ENCODE results near the gene ZMYND8. TPM values are rescaled to one million over a fixed set of nuclear protein-coding genes. Genes with fewer than 3 reads are reported as not detected.
A peak's percentile ranks its signal among the peaks of the same experiment; 100 is the strongest.

The ZMYND8 gene
- polyA plus RNA-seq, 1 donor from 2014 or later: 16.8 TPM

DNA sequence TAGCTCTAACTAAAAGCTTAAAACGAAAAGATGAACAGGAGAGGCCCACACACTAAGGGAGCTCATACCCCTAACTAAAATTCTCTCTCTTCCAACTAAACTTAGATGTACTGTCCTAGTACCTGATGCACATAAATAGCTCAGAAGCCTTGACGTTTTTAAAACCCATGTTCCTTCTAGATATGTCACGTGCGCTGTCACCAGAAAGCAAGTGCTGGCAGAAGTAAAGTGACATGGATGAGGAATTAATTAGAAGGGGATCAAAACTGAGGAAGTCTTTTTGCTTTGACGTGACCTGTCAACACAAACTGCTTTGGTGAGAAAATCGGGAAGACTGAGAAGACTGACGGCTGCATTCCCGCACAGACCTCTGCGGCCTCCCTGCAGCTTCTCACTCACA lies 142.5 kb downstream of the ZMYND8 start:
- Histone ChIP-seq H3K9me2 (ENCODE audit: insufficient read depth, low read length) (no peaks in the 10 kb centered on the region), H3K36me3 (ENCODE audit: insufficient read depth, low read length) (peaks cover 8% of the 10 kb centered on the region), H3K4me3 (ENCODE audit: low read length) (no peak overlapping the region), H3K4me2 (ENCODE audit: low read length) (no peak overlapping the region), H3K27ac (ENCODE audit: low read length) (peak overlapping the region; percentile 14), H3K27me3 (ENCODE audit: insufficient read depth, low read depth, low read length) (no peaks in the 10 kb centered on the region), H2AFZ (ENCODE audit: low read depth, low read length) (no peak overlapping the region), H3K79me2 (replicated peaks; ENCODE audit: insufficient read depth, low read length) (no peaks in the 10 kb centered on the region), H3K9me3 (ENCODE audit: low read length) (no peaks in the 10 kb centered on the region), H4K20me1 (ENCODE audit: insufficient read depth) (no peaks in the 10 kb centered on the region), H3K9ac (ENCODE audit: low read length) (no peak overlapping the region), H3F3A (ENCODE audit: insufficient read depth, low read length, poor library complexity, severe bottlenecking) (peaks cover 4% of the 10 kb centered on the region)
- TF ChIP-seq POLR2AphosphoS5 (IDR thresholded peaks at IDR 0.05) (peak; percentile 82), EZH2 (IDR thresholded peaks at IDR 0.05; ENCODE audit: borderline replicate concordance, insufficient read depth, low read length, poor library complexity, severe bottlenecking) (no peak), EP300 (conservative IDR thresholded peaks at IDR 0.05; ENCODE audit: poor library complexity, severe bottlenecking) (peak; percentile 98), SMC3 (conservative IDR thresholded peaks at IDR 0.05; ENCODE audit: poor library complexity) (no peak), TAF1 (IDR thresholded peaks at IDR 0.05; ENCODE audit: low read depth) (no peak), MXI1 (conservative IDR thresholded peaks at IDR 0.05; ENCODE audit: poor library complexity, severe bottlenecking) (peak; percentile 48), RAD21 (conservative IDR thresholded peaks at IDR 0.05) (no peak)
- TF ChIP-seq, protein P1, sequence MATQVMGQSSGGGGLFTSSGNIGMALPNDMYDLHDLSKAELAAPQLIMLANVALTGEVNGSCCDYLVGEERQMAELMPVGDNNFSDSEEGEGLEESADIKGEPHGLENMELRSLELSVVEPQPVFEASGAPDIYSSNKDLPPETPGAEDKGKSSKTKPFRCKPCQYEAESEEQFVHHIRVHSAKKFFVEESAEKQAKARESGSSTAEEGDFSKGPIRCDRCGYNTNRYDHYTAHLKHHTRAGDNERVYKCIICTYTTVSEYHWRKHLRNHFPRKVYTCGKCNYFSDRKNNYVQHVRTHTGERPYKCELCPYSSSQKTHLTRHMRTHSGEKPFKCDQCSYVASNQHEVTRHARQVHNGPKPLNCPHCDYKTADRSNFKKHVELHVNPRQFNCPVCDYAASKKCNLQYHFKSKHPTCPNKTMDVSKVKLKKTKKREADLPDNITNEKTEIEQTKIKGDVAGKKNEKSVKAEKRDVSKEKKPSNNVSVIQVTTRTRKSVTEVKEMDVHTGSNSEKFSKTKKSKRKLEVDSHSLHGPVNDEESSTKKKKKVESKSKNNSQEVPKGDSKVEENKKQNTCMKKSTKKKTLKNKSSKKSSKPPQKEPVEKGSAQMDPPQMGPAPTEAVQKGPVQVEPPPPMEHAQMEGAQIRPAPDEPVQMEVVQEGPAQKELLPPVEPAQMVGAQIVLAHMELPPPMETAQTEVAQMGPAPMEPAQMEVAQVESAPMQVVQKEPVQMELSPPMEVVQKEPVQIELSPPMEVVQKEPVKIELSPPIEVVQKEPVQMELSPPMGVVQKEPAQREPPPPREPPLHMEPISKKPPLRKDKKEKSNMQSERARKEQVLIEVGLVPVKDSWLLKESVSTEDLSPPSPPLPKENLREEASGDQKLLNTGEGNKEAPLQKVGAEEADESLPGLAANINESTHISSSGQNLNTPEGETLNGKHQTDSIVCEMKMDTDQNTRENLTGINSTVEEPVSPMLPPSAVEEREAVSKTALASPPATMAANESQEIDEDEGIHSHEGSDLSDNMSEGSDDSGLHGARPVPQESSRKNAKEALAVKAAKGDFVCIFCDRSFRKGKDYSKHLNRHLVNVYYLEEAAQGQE (IDR thresholded peaks at IDR 0.05; ENCODE audit: borderline replicate concordance): peak; percentile 89
- TF ChIP-seq, protein P2, sequence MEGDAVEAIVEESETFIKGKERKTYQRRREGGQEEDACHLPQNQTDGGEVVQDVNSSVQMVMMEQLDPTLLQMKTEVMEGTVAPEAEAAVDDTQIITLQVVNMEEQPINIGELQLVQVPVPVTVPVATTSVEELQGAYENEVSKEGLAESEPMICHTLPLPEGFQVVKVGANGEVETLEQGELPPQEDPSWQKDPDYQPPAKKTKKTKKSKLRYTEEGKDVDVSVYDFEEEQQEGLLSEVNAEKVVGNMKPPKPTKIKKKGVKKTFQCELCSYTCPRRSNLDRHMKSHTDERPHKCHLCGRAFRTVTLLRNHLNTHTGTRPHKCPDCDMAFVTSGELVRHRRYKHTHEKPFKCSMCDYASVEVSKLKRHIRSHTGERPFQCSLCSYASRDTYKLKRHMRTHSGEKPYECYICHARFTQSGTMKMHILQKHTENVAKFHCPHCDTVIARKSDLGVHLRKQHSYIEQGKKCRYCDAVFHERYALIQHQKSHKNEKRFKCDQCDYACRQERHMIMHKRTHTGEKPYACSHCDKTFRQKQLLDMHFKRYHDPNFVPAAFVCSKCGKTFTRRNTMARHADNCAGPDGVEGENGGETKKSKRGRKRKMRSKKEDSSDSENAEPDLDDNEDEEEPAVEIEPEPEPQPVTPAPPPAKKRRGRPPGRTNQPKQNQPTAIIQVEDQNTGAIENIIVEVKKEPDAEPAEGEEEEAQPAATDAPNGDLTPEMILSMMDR (IDR thresholded peaks at IDR 0.05; ENCODE audit: poor library complexity, severe bottlenecking): no peak

DNA sequence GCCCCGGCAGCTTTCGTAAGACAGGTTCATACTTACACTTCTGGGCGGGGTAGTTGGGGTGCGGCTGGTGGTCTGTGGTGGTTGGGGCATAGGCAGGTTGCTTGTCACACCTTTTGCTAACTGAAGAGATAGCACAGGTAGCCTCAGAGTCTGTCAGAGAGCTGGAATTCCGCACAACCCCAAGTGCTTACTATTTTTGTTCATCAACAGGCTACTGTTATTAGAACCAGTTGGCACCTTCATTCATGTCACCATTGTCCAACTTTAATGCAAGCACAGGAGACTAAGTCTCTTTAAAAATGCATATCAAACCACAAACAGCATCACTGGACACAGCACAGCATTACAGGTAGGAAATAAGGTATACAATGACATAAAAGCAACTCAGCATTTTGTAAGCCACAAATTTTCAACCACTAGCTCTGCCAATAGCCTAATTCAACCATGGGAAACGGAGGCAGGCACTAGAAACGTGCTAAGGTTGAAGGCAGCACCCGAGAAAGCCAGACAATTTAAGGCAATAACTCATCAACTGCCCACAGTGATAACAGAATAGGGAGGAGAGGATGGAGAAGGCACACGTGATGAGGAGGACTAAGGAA lies 143.8 kb downstream of the ZMYND8 start:
- Histone ChIP-seq H4K20me1 (ENCODE audit: insufficient read depth) (no peaks in the 10 kb centered on the region), H3K27me3 (ENCODE audit: insufficient read depth, low read depth, low read length) (no peaks in the 10 kb centered on the region), H3K4me3 (ENCODE audit: low read length) (no peak overlapping the region), H3K9ac (ENCODE audit: low read length) (no peak overlapping the region), H3K4me2 (ENCODE audit: low read length) (no peak overlapping the region), H3K27ac (ENCODE audit: low read length) (no peak overlapping the region), H3K36me3 (ENCODE audit: insufficient read depth, low read length) (peaks cover 8% of the 10 kb centered on the region), H2AFZ (ENCODE audit: low read depth, low read length) (no peak overlapping the region), H3K79me2 (replicated peaks; ENCODE audit: insufficient read depth, low read length) (no peaks in the 10 kb centered on the region), H3K9me2 (ENCODE audit: insufficient read depth, low read length) (no peaks in the 10 kb centered on the region), H3K9me3 (ENCODE audit: low read length) (no peaks in the 10 kb centered on the region), H3F3A (ENCODE audit: insufficient read depth, low read length, poor library complexity, severe bottlenecking) (peaks cover 4% of the 10 kb centered on the region)
- no peak for TF ChIP-seq EZH2 (IDR thresholded peaks at IDR 0.05; ENCODE audit: borderline replicate concordance, insufficient read depth, low read length, poor library complexity, severe bottlenecking)
- TF ChIP-seq, protein P2 (IDR thresholded peaks at IDR 0.05; ENCODE audit: poor library complexity, severe bottlenecking): no peak
- no peak for TF ChIP-seq MXI1 (conservative IDR thresholded peaks at IDR 0.05; ENCODE audit: poor library complexity, severe bottlenecking)
- TF ChIP-seq RAD21 (conservative IDR thresholded peaks at IDR 0.05): no peak
- no peak for TF ChIP-seq EP300 (conservative IDR thresholded peaks at IDR 0.05; ENCODE audit: poor library complexity, severe bottlenecking)
- TF ChIP-seq SMC3 (conservative IDR thresholded peaks at IDR 0.05; ENCODE audit: poor library complexity): no peak
- TF ChIP-seq POLR2AphosphoS5 (IDR thresholded peaks at IDR 0.05): no peak
- no peak for TF ChIP-seq TAF1 (IDR thresholded peaks at IDR 0.05; ENCODE audit: low read depth)
- TF ChIP-seq, protein P1 (IDR thresholded peaks at IDR 0.05; ENCODE audit: borderline replicate concordance): no peak
